Spleen (tissue), 11 donors: ENCODE data around the gene FIGN. TPM values are rescaled to one million over a fixed set of nuclear protein-coding genes. Genes with fewer than 3 reads are reported as not detected.
A peak's percentile ranks its signal among the peaks of the same experiment; 100 is the strongest.

Source experiments
- DNase-seq: peaks from one replicate; pipeline ENCODE4 v3.0.0-alpha.2; 2020
- H3K27ac ChIP-seq, 8 donors: fragments of 200-600 bp; sonication (generic) in 7 of 8; 1 replicate in 4 of 8; 2 replicates in 4 of 8; pipeline versions ENCODE4 v1.5.0 to v1.8.0; 2016 to 2021; ENCODE audit warnings: inconsistent platforms in 4 of 8, mild to moderate bottlenecking in 4 of 8, moderate library complexity in 1 of 8
- H3K27me3 ChIP-seq, 7 donors: fragments of 200-600 bp; sonication (generic) in 6 of 7; replicated peaks in 1 of 7; 1 replicate in 4 of 7; 2 replicates in 3 of 7; pipeline versions ENCODE4 v1.5.0 to v1.8.0; 2016 to 2021; ENCODE audit warnings: inconsistent platforms in 3 of 7, mild to moderate bottlenecking in 1 of 7
- H3K36me3 ChIP-seq, 6 donors: fragments of 200-600 bp; sonication (generic) in 5 of 6; 1 replicate in 4 of 6; 2 replicates in 2 of 6; pipeline versions ENCODE4 v1.5.0 to v1.8.0; 2016 to 2021; ENCODE audit warnings: inconsistent platforms in 2 of 6
- H3K4me1 ChIP-seq, 6 donors: fragments of 200-600 bp; sonication (generic) in 5 of 6; 1 replicate in 3 of 6; 2 replicates in 3 of 6; pipeline versions ENCODE4 v1.5.0 to v1.8.0; 2016 to 2021; ENCODE audit warnings: inconsistent platforms in 3 of 6
- H3K4me3 ChIP-seq, 8 donors: fragments of 200-600 bp; sonication (generic) in 7 of 8; 1 replicate in 4 of 8; 2 replicates in 4 of 8; pipeline versions ENCODE4 v1.5.0 to v1.8.0; 2016 to 2021; ENCODE audit warnings: inconsistent platforms in 4 of 8, mild to moderate bottlenecking in 4 of 8, moderate library complexity in 2 of 8
- H3K9me3 ChIP-seq, 8 donors: fragments of 200-600 bp; sonication (generic) in 7 of 8; 1 replicate in 4 of 8; 2 replicates in 4 of 8; pipeline versions ENCODE4 v1.5.0 to v1.8.0; 2016 to 2021; ENCODE audit warnings: inconsistent platforms in 4 of 8
- CTCF ChIP-seq, 11 experiments: fragments of 200-600 bp in 7 of 11; fragments of 450-650 bp in 4 of 11; sonication (generic) in 4 of 11; IDR thresholded peaks in 8 of 11; conservative IDR thresholded peaks in 3 of 11; 1 replicate in 7 of 11; 2 replicates in 4 of 11; pipeline versions ENCODE4 v1.4.0 to v1.8.0; 2016 to 2021; ENCODE audit warnings: antibody characterized with exemption in 11 of 11, inconsistent platforms in 4 of 11, mild to moderate bottlenecking in 1 of 11
- POLR2A ChIP-seq, 3 donors: fragments of 450-650 bp; IDR thresholded peaks; one replicate each; pipeline ENCODE4 v1.5.1; 2017; ENCODE audit warnings: antibody characterized with exemption in 3 of 3, mild to moderate bottlenecking in 1 of 3
- POLR2AphosphoS5 ChIP-seq, 3 donors: sonication (generic); formaldehyde crosslinking; IDR thresholded peaks; one replicate each; pipeline ENCODE4 v1.5.1; 2017; ENCODE audit warnings: antibody characterized with exemption in 3 of 3
- WGBS, 5 donors: extraction: QIAGEN DNeasy Blood & Tissue Kit in 3 of 5; methylation state at CpG; one replicate each; pipeline versions ENCODE4 v1.1.5 to v1.1.7; 2013 to 2018; 5-methylcytosine and 5-hydroxymethylcytosine counted together
- intact Hi-C: fragments of 100-400 bp; cut with DNase I; formaldehyde crosslinking; loops from one replicate; pipeline ENCODE4 v1.15.0; 2023; ENCODE audit warnings: low total_unique reads
- polyA plus RNA-seq, 3 donors: library from polyadenylated mRNA; stranded (reverse); fragments of 200-250 nt; gene quantifications; one replicate each; pipeline ENCODE4 v1.2.1, GENCODE V29; 2013
- total RNA-seq, 7 donors: library from RNA; depleted of rRNA in 3 of 7; stranded (reverse); fragments of >200 nt in 3 of 7; fragmentation: NEBNext Ultra II Directional in 4 of 7; extraction: Animal tissue kit (Norgen Biotek cat#: 25700) in 4 of 7; gene quantifications; one replicate each; pipeline versions ENCODE4 v1.1.0 to v1.2.1, GENCODE V29; 2016 to 2021
- donor health status: healthy with polysubstance abuse.
- donor health status: DM: no; HTN: no; CAD: no; lungs with moderate emphysema.
- donor health status: DM: no; HTN: no; CAD: no.
- donor health status: Bipolar disorder and iron deficiency.
- donor health status: healthy.
- donor health status: DM: no; HTN: no; CAD: no.
- donor health status: DM: yes; HTN: yes; CAD: no.

FIGN gene
- total and polyA plus RNA-seq, 10 donors: 0.50 to 22.6 (median 8.6) TPM

GRCh38 chr2:163717515-163717914 lies 18.3 kb downstream of the FIGN start:
- Histone ChIP-seq H3K36me3 (no peaks in the 10 kb centered on the region), H3K27me3 (no peaks in the 10 kb centered on the region), H3K4me3 (peak overlapping the region in 1 of 8 donors; percentile 29), H3K9me3 (no peaks in the 10 kb centered on the region), H3K4me1 (peaks cover 0 to 17% (median 0%) of the 10 kb centered on the region in 6 donors), H3K27ac (peak overlapping the region in 3 of 8 donors; percentile 27 to 56 (median 32))
- no peak for DNase-seq
- WGBS, 5 donors: 56 to 76% (median 67%) methylated on average over 5 of the region's 5 CpGs
- intact Hi-C loops: no loop called here
- TF ChIP-seq POLR2A (IDR thresholded peaks at IDR 0.05): no peak
- TF ChIP-seq POLR2AphosphoS5 (IDR thresholded peaks at IDR 0.05): no peak
- no peak for TF ChIP-seq CTCF (IDR thresholded peaks at IDR 0.05 in 8 of 11, conservative IDR thresholded peaks at IDR 0.05 in 3 of 11)

GRCh38 chr2:163716101-163716500 lies 19.7 kb downstream of the FIGN start:
- Histone ChIP-seq H3K27ac (no peak overlapping the region), H3K9me3 (no peaks in the 10 kb centered on the region), H3K4me3 (no peak overlapping the region), H3K27me3 (no peaks in the 10 kb centered on the region), H3K36me3 (no peaks in the 10 kb centered on the region), H3K4me1 (peaks cover 0 to 24% (median 3%) of the 10 kb centered on the region in 6 donors)
- 80 to 87% (median 85%) methylated on average over 2 of the region's 2 CpGs for WGBS, 5 donors
- no peak for TF ChIP-seq POLR2AphosphoS5 (IDR thresholded peaks at IDR 0.05)
- no peak for TF ChIP-seq POLR2A (IDR thresholded peaks at IDR 0.05)
- no peak for TF ChIP-seq CTCF (IDR thresholded peaks at IDR 0.05 in 8 of 11, conservative IDR thresholded peaks at IDR 0.05 in 3 of 11)
- intact Hi-C loops: no loop called here
- DNase-seq: no peak

- H3K9me3 ChIP-seq: no peaks in the 10 kb centered on the region
- 77 to 93% (median 85%) methylated on average over 1 of the region's 1 CpG for WGBS, 5 donors
- no peak overlapping the region for H3K27ac ChIP-seq
- no peak for DNase-seq
- H3K27me3 ChIP-seq: no peaks in the 10 kb centered on the region
- peaks cover 0 to 28% (median 3%) of the 10 kb centered on the region in 6 donors for H3K4me1 ChIP-seq
- no peaks in the 10 kb centered on the region for H3K36me3 ChIP-seq
- no peak overlapping the region for H3K4me3 ChIP-seq
- TF ChIP-seq CTCF (IDR thresholded peaks at IDR 0.05 in 8 of 11, conservative IDR thresholded peaks at IDR 0.05 in 3 of 11): no peak
- no peak for TF ChIP-seq POLR2A (IDR thresholded peaks at IDR 0.05)
- TF ChIP-seq POLR2AphosphoS5 (IDR thresholded peaks at IDR 0.05): no peak
- intact Hi-C loops: no loop called here
Observed at GRCh38 chr2:163715668-163716067, 20.1 kb downstream of the FIGN start.

GRCh38 chr2:163715199-163715598 lies 20.6 kb downstream of the FIGN start:
- Histone ChIP-seq H3K27me3 (no peaks in the 10 kb centered on the region), H3K4me3 (no peak overlapping the region), H3K9me3 (no peaks in the 10 kb centered on the region), H3K36me3 (no peaks in the 10 kb centered on the region), H3K27ac (no peak overlapping the region), H3K4me1 (peaks cover 0 to 33% (median 3%) of the 10 kb centered on the region in 6 donors)
- TF ChIP-seq POLR2A (IDR thresholded peaks at IDR 0.05) (no peak), CTCF (IDR thresholded peaks at IDR 0.05 in 8 of 11, conservative IDR thresholded peaks at IDR 0.05 in 3 of 11) (no peak), POLR2AphosphoS5 (IDR thresholded peaks at IDR 0.05) (no peak)
- intact Hi-C loops: no loop called here
- 75 to 87% (median 83%) methylated on average over 8 of the region's 8 CpGs for WGBS, 5 donors
- DNase-seq: no peak
